Upper lobe of left lung (tissue), 6 donors: Measurements from ENCODE around the gene ARHGAP26. TPM values are rescaled to one million over a fixed set of nuclear protein-coding genes. Genes with fewer than 3 reads are reported as not detected.
"Not testable (repeated sequence)": the region's sequence is repeated elsewhere in the genome, so short reads cannot be mapped to it uniquely, and the experiment has no call there.

Experiments used
- ATAC-seq, 2 donors: fragments of 200-7000 bp; cut with Tn5 transposase; one replicate each; pipeline ENCODE4 v1.9.1; 2022; ENCODE audit warnings: mild to moderate bottlenecking in 2 of 2, moderate library complexity in 2 of 2; ENCODE audit not compliant: low FRiP score in 2 of 2
- DNase-seq, 2 donors: peaks; one replicate each; pipeline ENCODE4 v3.0.0-alpha.2; 2019 to 2020
- H3K27ac ChIP-seq, 4 donors: fragments of 200-600 bp; sonication (generic); one replicate each; pipeline ENCODE4 v1.5.1; 2016 to 2019
- H3K27me3 ChIP-seq, 4 donors: fragments of 200-600 bp; sonication (generic); one replicate each; pipeline ENCODE4 v1.5.1; 2017 to 2019
- H3K36me3 ChIP-seq, 4 donors: fragments of 200-600 bp; sonication (generic); one replicate each; pipeline ENCODE4 v1.5.1; 2016 to 2019
- H3K4me1 ChIP-seq, 4 donors: fragments of 200-600 bp; sonication (generic); one replicate each; pipeline ENCODE4 v1.5.1; 2018 to 2019
- H3K4me3 ChIP-seq, 4 donors: fragments of 200-600 bp; sonication (generic); one replicate each; pipeline ENCODE4 v1.5.1; 2017 to 2019; ENCODE audit warnings: mild to moderate bottlenecking in 2 of 4, moderate library complexity in 1 of 4
- H3K9me3 ChIP-seq, 4 donors: fragments of 200-600 bp; sonication (generic); one replicate each; pipeline ENCODE4 v1.5.1; 2018 to 2019
- CTCF ChIP-seq, 6 experiments: fragments of 450-650 bp in 4 of 6; fragments of 200-600 bp in 2 of 6; sonication (generic) in 2 of 6; IDR thresholded peaks; one replicate each; pipeline ENCODE4 v1.5.1; 2016 to 2019; ENCODE audit warnings: antibody characterized with exemption in 6 of 6
- EP300 ChIP-seq, 4 donors: sonication (generic); formaldehyde crosslinking; IDR thresholded peaks; one replicate each; pipeline ENCODE4 v1.5.1; 2017; ENCODE audit warnings: antibody characterized with exemption in 4 of 4, control low read depth in 2 of 4
- POLR2A ChIP-seq, 4 donors: fragments of 450-650 bp; IDR thresholded peaks; one replicate each; pipeline ENCODE4 v1.5.1; 2016 to 2017; ENCODE audit warnings: antibody characterized with exemption in 4 of 4, mild to moderate bottlenecking in 2 of 4
- POLR2AphosphoS5 ChIP-seq, 2 donors: sonication (generic); formaldehyde crosslinking; IDR thresholded peaks; one replicate each; pipeline ENCODE4 v1.5.1; 2017; ENCODE audit warnings: antibody characterized with exemption in 2 of 2
- WGBS, 2 donors: methylation state at CpG; one replicate each; pipeline ENCODE4 v1.1.5; 2017 to 2018; 5-methylcytosine and 5-hydroxymethylcytosine counted together
- total RNA-seq, 6 donors: library from RNA; depleted of rRNA in 4 of 6; stranded (reverse); fragments of >200 nt in 4 of 6; gene quantifications; one replicate each; pipeline versions ENCODE4 v1.1.0 to v1.2.1, GENCODE V29; 2016 to 2021
- donor health status: DM: no; HTN: no; CAD: no; lungs with moderate emphysema.
- donor health status: DM: no; HTN: yes; CAD: no; lungs with severe emphysema.

ARHGAP26 gene
- total RNA-seq, 6 donors from 2014 or later = 34.9 to 90.1 (median 38.9) TPM

GRCh38 chr5:143093452-143094086, 323.4 kb downstream of the ARHGAP26 start:
- H3K4me3 ChIP-seq = peak overlapping the region in 3 of 4 donors; percentile 10 to 22 (median 16)

GRCh38 chr5:143094087-143094521, 323.9 kb downstream of the ARHGAP26 start:
- no peaks in the 10 kb centered on the region for H3K27me3 ChIP-seq
- no peak for TF ChIP-seq POLR2A (IDR thresholded peaks at IDR 0.05)
- no peak for TF ChIP-seq EP300 (IDR thresholded peaks at IDR 0.05)
- TF ChIP-seq CTCF (IDR thresholded peaks at IDR 0.05) = no peak
- TF ChIP-seq POLR2AphosphoS5 (IDR thresholded peaks at IDR 0.05) = no peak
- ATAC-seq = peak in 1 of 2 donors; percentile 42
- H3K9me3 ChIP-seq = no peaks in the 10 kb centered on the region
- no peak overlapping the region for H3K27ac ChIP-seq
- WGBS, 2 donors = 55 to 64% methylated on average over 16 of the region's 16 CpGs
- H3K4me3 ChIP-seq = peak overlapping the region in 3 of 4 donors; percentile 10 to 22 (median 16)
- no peak for DNase-seq
- H3K36me3 ChIP-seq = no peaks in the 10 kb centered on the region
- no peaks in the 10 kb centered on the region for H3K4me1 ChIP-seq

More at GRCh38 chr5:143093452-143094086, 323.4 kb downstream of the ARHGAP26 start:
- Histone ChIP-seq H3K27ac (no peak overlapping the region), H3K36me3 (no peaks in the 10 kb centered on the region), H3K4me1 (no peaks in the 10 kb centered on the region), H3K9me3 (no peaks in the 10 kb centered on the region), H3K27me3 (no peaks in the 10 kb centered on the region)
- no peak for TF ChIP-seq POLR2A (IDR thresholded peaks at IDR 0.05)
- TF ChIP-seq EP300 (IDR thresholded peaks at IDR 0.05) = no peak
- TF ChIP-seq POLR2AphosphoS5 (IDR thresholded peaks at IDR 0.05) = no peak
- TF ChIP-seq CTCF (IDR thresholded peaks at IDR 0.05) = no peak
- DNase-seq (no peak), ATAC-seq (no peak)
- 64 to 79% methylated on average over 5 of the region's 5 CpGs for WGBS, 2 donors

- not testable (repeated sequence) for H3K27me3 ChIP-seq, H3K9me3 ChIP-seq, H3K27ac ChIP-seq, ATAC-seq, H3K4me3 ChIP-seq, H3K36me3 ChIP-seq, DNase-seq, H3K4me1 ChIP-seq
- WGBS, 2 donors = 56 to 57% methylated on average over 3 of the region's 3 CpGs
Observed at GRCh38 chr5:143094608-143095007, 324.4 kb downstream of the ARHGAP26 start.

- Histone ChIP-seq H3K4me1 (peaks cover 0 to 10% (median 0%) of the 10 kb centered on the region in 4 donors), H3K4me3 (no peak overlapping the region), H3K27ac (no peak overlapping the region), H3K9me3 (no peaks in the 10 kb centered on the region), H3K27me3 (no peaks in the 10 kb centered on the region), H3K36me3 (no peaks in the 10 kb centered on the region)
- 67 to 75% methylated on average over 2 of the region's 2 CpGs for WGBS, 2 donors
- no peak for ATAC-seq
- no peak for DNase-seq
- no peak for TF ChIP-seq POLR2A (IDR thresholded peaks at IDR 0.05)
- no peak for TF ChIP-seq CTCF (IDR thresholded peaks at IDR 0.05)
- TF ChIP-seq EP300 (IDR thresholded peaks at IDR 0.05) = no peak
- no peak for TF ChIP-seq POLR2AphosphoS5 (IDR thresholded peaks at IDR 0.05)
Observed at GRCh38 chr5:143101121-143101520, 330.9 kb downstream of the ARHGAP26 start.

- H3K9me3 ChIP-seq = no peaks in the 10 kb centered on the region
- no peak for DNase-seq
- H3K36me3 ChIP-seq = no peaks in the 10 kb centered on the region
- H3K27me3 ChIP-seq = no peaks in the 10 kb centered on the region
- TF ChIP-seq POLR2A (IDR thresholded peaks at IDR 0.05) (no peak), CTCF (IDR thresholded peaks at IDR 0.05) (no peak), EP300 (IDR thresholded peaks at IDR 0.05) (no peak), POLR2AphosphoS5 (IDR thresholded peaks at IDR 0.05) (no peak)
- H3K27ac ChIP-seq = no peak overlapping the region
- peaks cover 0 to 14% (median 0%) of the 10 kb centered on the region in 4 donors for H3K4me1 ChIP-seq
- H3K4me3 ChIP-seq = no peak overlapping the region
- ATAC-seq = peak in 1 of 2 donors; percentile 67
- WGBS, 2 donors = 87 to 91% methylated on average over 7 of the region's 7 CpGs
Observed at GRCh38 chr5:143101725-143102386, 331.7 kb downstream of the ARHGAP26 start.
